Measurements from ENCODE around the gene PAPSS2.

The PAPSS2 gene

GRCh38 chr10:87750817-87751216 is 91.1 kb downstream of the PAPSS2 start:
- Histone ChIP-seq H3K27ac (ENCODE audit: poor library complexity, severe bottlenecking) (no peak overlapping the region), H3K4me3 (ENCODE audit: severe bottlenecking) (no peak overlapping the region), H3K9me3 (ENCODE audit: severe bottlenecking) (no peaks in the 10 kb centered on the region), H3K4me1 (ENCODE audit: insufficient read depth, poor library complexity, severe bottlenecking) (peaks cover 14% of the 10 kb centered on the region), H3K36me3 (ENCODE audit: low read depth) (peaks cover 38% of the 10 kb centered on the region), H3K27me3 (ENCODE audit: insufficient read depth, poor library complexity, severe bottlenecking) (no peaks in the 10 kb centered on the region)
- ATAC-seq (ENCODE audit: low read depth) (no peak), DNase-seq (ENCODE audit: low spot score) (no peak)
- no peak for TF ChIP-seq CTCF (IDR thresholded peaks at IDR 0.05; ENCODE audit: poor library complexity, severe bottlenecking)

GRCh38 chr10:87751274-87751673 is 91.6 kb downstream of the PAPSS2 start:
- no peaks in the 10 kb centered on the region for H3K27me3 ChIP-seq (ENCODE audit: insufficient read depth, poor library complexity, severe bottlenecking)
- DNase-seq (ENCODE audit: low spot score) (no peak), ATAC-seq (ENCODE audit: low read depth) (no peak)
- no peaks in the 10 kb centered on the region for H3K9me3 ChIP-seq (ENCODE audit: severe bottlenecking)
- TF ChIP-seq CTCF (IDR thresholded peaks at IDR 0.05; ENCODE audit: poor library complexity, severe bottlenecking): no peak
- peaks cover 42% of the 10 kb centered on the region for H3K36me3 ChIP-seq (ENCODE audit: low read depth)
- H3K4me3 ChIP-seq (ENCODE audit: severe bottlenecking): no peak overlapping the region
- no peak overlapping the region for H3K27ac ChIP-seq (ENCODE audit: poor library complexity, severe bottlenecking)
- peaks cover 14% of the 10 kb centered on the region for H3K4me1 ChIP-seq (ENCODE audit: insufficient read depth, poor library complexity, severe bottlenecking)

- peak overlapping the region; percentile 20 for H3K27ac ChIP-seq (ENCODE audit: poor library complexity, severe bottlenecking)
These were observed 92.9 kb downstream of the PAPSS2 start for GRCh38 chr10:87752566-87752965.

GRCh38 chr10:87753995-87754866 is 94.6 kb downstream of the PAPSS2 start:
- DNase-seq (ENCODE audit: low spot score) (no peak), ATAC-seq (ENCODE audit: low read depth) (no peak)
- Histone ChIP-seq H3K27ac (ENCODE audit: poor library complexity, severe bottlenecking) (no peak overlapping the region), H3K36me3 (ENCODE audit: low read depth) (peaks cover 64% of the 10 kb centered on the region), H3K4me3 (ENCODE audit: severe bottlenecking) (no peak overlapping the region), H3K4me1 (ENCODE audit: insufficient read depth, poor library complexity, severe bottlenecking) (peaks cover 14% of the 10 kb centered on the region), H3K27me3 (ENCODE audit: insufficient read depth, poor library complexity, severe bottlenecking) (no peaks in the 10 kb centered on the region), H3K9me3 (ENCODE audit: severe bottlenecking) (no peaks in the 10 kb centered on the region)
- no peak for TF ChIP-seq CTCF (IDR thresholded peaks at IDR 0.05; ENCODE audit: poor library complexity, severe bottlenecking)

More at GRCh38 chr10:87752566-87752965, 92.9 kb downstream of the PAPSS2 start:
- TF ChIP-seq CTCF (IDR thresholded peaks at IDR 0.05; ENCODE audit: poor library complexity, severe bottlenecking): no peak
- no peak overlapping the region for H3K4me3 ChIP-seq (ENCODE audit: severe bottlenecking)
- H3K27me3 ChIP-seq (ENCODE audit: insufficient read depth, poor library complexity, severe bottlenecking): no peaks in the 10 kb centered on the region
- H3K9me3 ChIP-seq (ENCODE audit: severe bottlenecking): no peaks in the 10 kb centered on the region
- peak; percentile 69 for ATAC-seq (ENCODE audit: low read depth)
- peaks cover 14% of the 10 kb centered on the region for H3K4me1 ChIP-seq (ENCODE audit: insufficient read depth, poor library complexity, severe bottlenecking)
- peaks cover 50% of the 10 kb centered on the region for H3K36me3 ChIP-seq (ENCODE audit: low read depth)
- DNase-seq (ENCODE audit: low spot score): no peak

- TF ChIP-seq CTCF (IDR thresholded peaks at IDR 0.05; ENCODE audit: poor library complexity, severe bottlenecking): no peak
- ATAC-seq (ENCODE audit: low read depth) (no peak), DNase-seq (ENCODE audit: low spot score) (no peak)
- no peak overlapping the region for H3K4me3 ChIP-seq (ENCODE audit: severe bottlenecking)
- peaks cover 19% of the 10 kb centered on the region for H3K4me1 ChIP-seq (ENCODE audit: insufficient read depth, poor library complexity, severe bottlenecking)
- no peaks in the 10 kb centered on the region for H3K27me3 ChIP-seq (ENCODE audit: insufficient read depth, poor library complexity, severe bottlenecking)
- H3K9me3 ChIP-seq (ENCODE audit: severe bottlenecking): no peaks in the 10 kb centered on the region
- peaks cover 71% of the 10 kb centered on the region for H3K36me3 ChIP-seq (ENCODE audit: low read depth)
- H3K27ac ChIP-seq (ENCODE audit: poor library complexity, severe bottlenecking): no peak overlapping the region
These were observed 98.0 kb downstream of the PAPSS2 start for GRCh38 chr10:87757685-87758084.

Measured in RWPE2 (cell line).